SK-MEL-5 (cell line): ENCODE results near the gene DUSP21. TPM values are rescaled to one million over a fixed set of nuclear protein-coding genes. Genes with fewer than 3 reads are reported as not detected.
"Not testable (repeated sequence)": the region's sequence is repeated elsewhere in the genome, so short reads cannot be mapped to it uniquely, and the experiment has no call there.

Source experiments
- DNase-seq: peaks from one replicate; pipeline ENCODE4 v3.0.0-alpha.2; 2016; ENCODE audit warnings: low read depth, low spot score
- in situ Hi-C: cut with HindIII; loops from 2 replicates; pipeline ENCODE4 v1.10.0; 2016; ENCODE audit warnings: low sequenced_read_pairs, high pct_unique_total_duplicates, low pct_unique_long_range_greater_than_20kb
- total RNA-seq: library from RNA; depleted of rRNA; stranded (reverse); fragments of >200 nt; shearing (Covaris generic); gene quantifications from 2 replicates; pipeline ENCODE4 v1.2.3, GENCODE V29; 2014; rRNA removed

DUSP21 gene
- total RNA-seq, 1 experiment from 2014 or later: not detected

DNA sequence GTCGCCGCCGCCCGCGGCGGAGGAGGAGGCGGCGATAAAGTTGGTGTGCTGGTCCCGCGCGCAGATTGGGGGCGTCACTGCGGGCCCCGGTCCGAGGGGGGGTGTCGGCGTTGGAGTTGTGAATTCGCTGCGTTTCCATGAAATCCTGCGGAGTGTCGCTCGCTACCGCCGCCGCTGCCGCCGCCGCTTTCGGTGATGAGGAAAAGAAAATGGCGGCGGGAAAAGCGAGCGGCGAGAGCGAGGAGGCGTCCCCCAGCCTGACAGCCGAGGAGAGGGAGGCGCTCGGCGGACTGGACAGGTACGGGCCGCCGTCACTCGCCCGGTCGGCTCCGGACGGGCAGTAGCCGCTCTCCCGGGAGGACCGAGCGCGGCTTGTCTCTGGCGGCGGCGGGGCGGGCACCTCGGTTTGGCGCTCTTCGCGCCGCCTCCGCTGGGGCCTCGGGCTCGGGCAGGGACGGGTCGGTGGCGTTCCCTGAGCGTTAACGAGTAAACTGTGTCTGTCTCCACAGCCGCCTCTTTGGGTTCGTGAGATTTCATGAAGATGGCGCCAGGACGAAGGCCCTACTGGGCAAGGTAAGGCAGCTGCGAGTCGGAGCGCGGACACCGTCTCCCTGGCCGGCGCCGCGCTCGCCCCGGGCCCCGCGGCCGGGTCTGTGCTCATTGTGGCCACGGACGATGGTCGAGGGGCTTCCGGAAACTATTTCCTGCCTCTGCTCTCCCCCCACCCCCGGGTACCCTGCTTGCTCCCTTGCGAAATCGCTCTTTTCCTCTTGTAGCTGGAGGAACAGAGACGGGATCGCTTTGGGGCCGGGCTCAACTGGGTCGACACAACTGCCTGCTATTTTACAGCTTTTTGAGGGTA lies 29.8 kb downstream of the DUSP21 start:
- in situ Hi-C loops: no loop called here

DNA sequence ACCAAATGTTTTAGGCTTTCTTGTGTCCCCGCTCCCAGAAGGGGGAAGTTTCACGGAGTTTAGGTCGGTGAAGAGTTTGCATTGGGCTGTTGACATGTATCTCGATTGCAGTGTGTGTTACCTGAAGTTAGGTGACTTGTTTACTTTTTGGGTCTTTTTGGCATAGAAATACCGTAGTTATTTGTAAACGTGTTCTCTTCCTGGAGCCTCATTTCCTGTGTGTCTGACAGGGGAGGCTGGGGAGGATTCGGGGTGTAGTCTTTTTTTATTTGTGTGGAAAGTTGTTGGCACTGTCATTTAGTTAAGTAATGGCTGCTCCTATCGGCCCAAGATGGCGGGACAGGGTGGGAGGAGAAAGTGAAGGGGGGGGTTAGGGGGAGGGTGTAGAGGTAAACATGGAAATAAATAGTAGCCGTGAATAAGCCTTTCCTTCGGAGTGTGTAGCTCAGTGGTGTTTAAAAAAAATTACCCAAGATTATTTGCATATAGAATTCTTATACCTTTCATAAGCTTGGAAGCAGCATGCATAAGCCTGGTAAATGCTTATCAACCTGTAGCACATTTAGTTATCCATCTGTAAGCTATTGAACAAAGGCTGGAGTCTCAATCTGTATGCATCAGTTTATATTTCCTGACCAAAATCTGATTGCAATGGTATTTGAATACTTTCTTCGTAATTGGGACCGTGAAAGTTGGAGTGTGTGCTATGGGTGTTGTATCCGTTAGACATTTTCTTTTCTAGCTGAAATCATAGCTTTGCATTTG lies 30.8 kb downstream of the DUSP21 start:
- in situ Hi-C loops: no loop called here
- peak; percentile 33 for DNase-seq

More for the DNA sequence above, 29.8 kb downstream of the DUSP21 start:
- DNase-seq: peak; percentile 46

DNA sequence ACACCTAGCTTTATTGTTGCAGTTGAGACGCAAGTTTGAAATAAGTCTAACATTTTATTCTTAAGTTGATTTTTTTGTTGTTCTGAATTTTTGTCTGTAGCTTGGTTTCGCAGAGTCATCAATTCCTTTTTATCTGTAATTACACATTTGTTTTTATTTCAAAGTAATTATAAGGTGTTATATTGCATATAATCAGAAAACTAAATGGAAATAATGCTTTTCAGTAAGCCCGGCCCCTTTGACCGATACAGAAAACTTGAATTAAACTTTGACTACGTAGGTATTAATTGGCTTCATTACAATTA lies 31.3 kb downstream of the DUSP21 start:
- in situ Hi-C loops: no loop called here
- no peak for DNase-seq

DNA sequence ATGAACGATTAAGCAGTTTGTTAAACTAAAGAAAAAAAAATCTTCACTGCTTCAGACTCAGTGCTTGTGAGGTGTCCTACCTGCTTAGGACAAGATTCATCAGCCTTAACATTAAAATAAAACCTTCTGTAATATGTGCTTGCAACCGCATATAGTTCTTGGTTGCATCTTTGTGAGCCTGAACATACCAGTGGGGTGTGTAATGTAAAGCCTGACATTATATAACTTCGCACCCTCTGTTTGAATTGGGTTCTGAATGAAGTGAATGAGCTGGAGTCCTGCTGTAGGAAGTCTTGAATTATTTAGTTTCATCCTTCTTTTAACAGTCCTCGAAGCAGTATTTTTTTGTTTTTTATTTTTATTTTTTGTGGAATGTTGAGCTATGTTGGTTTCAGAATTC lies 32.3 kb downstream of the DUSP21 start:
- no peak for DNase-seq
- in situ Hi-C loops: no loop called here

DNA sequence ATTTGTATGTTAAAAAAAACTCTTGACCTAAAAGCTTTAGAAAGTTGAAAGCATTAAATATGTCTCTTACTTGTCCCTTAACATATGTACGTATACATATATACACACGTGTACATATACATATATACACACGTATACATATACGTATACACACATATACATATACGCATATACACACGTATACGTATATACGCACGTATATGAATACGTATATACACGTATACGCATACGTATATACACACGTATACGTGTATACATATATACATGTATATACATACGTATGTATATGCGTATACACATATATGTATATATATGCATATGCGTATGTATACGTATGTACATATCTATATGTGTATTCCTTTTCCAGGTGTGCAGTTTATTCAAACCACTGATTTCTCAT lies 32.9 kb downstream of the DUSP21 start:
- DNase-seq: no peak
- in situ Hi-C loops: no loop called here

DNA sequence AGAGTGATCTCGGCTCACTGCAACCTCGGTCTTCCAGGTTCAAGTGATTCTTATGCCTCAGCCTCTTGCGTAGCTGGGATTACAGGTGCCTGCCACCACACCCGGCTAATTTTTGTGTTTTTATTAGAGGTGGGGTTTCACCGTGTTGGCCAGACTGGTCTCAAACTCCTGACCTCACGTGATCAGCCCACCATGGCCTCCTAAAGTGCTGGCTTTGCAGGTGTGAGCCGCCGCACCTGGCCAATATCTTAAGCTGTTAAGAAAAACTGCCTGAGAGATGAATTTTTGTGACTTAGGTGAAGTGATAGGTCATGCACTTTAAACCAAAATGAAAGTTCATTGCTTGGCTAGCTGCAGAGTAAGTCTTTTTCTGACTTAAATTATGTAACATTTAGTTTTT lies 35.0 kb downstream of the DUSP21 start:
- in situ Hi-C loops: no loop called here
- no peak for DNase-seq

DNA sequence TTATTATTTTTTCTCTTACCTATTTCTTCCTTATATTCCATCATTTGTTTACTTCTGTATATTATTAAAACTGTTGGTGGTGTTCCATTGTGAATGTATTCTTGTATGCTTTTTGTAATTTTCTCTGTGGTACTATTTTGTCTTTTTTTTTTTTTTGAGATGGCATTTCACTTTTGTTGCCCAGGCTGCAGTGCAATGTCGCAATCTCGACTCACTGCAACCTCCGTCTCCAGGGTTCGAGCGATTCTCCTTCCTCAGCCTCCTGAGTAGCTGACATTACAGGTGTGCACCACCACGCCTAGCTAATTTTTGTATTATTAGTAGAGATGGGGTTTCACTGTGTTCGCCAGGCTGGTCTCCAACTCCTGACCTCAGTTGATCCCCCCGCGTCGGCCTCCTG lies 37.7 kb downstream of the DUSP21 start:
- no peak for DNase-seq
- in situ Hi-C loops: no loop called here

DNA sequence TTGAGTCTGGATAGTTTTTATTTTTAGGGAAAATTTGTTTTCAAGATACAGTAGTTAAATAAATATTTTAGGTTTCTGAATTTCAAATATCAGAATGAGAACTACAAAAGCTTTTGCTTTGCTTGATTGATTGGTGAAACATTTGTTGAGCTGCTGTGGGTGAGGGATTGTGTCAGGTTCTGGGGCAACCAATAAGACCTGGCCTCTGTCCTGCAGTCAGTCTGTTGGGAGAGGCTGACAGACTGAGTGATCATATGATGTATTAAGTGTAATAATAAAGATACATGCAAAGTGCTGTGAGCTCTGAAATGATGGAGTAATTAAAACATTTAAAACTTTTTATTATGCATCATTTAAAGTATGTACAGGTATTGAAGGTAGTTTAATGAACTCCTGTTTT lies 38.8 kb downstream of the DUSP21 start:
- DNase-seq: no peak
- in situ Hi-C loops: no loop called here

DNA sequence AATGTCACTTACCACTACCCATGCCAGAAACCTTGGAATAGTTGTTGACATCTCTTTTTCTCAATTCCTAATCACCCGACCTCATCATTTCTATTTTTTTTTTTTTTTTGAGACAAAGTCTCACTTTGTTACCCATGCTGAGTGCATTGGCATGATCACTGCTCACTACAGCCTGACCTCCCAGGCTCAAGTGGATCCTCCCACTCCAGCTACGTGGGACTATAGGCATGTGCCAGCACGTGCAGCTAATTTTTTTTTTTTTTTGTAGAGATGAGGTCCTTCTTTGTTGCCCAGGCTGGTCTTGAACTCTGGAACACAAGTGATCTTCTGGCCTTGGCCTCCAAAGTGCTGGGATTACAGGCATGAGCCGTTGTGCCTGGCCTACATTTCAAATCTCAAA lies 41.1 kb downstream of the DUSP21 start:
- DNase-seq: peak; percentile 63
- in situ Hi-C loops: no loop called here

DNA sequence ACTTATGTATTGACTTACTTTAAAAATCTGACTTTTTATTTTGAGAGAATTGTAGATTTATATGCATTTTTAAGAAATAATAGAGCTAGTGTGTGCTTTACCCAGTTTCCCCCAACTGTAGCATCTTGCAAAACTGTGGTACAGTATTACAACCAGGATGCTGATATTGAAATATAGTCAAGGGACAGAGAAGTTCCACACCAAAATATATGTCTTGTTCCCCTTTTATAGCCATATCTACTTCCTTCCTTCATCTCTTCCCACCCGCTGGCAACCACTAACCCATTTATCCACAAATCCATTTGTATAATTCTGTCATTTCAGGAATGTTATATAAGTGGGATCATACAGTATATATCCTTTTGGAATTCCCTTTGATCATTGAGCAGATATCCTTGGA lies 46.0 kb downstream of the DUSP21 start:
- no peak for DNase-seq
- in situ Hi-C loops: no loop called here

DNA sequence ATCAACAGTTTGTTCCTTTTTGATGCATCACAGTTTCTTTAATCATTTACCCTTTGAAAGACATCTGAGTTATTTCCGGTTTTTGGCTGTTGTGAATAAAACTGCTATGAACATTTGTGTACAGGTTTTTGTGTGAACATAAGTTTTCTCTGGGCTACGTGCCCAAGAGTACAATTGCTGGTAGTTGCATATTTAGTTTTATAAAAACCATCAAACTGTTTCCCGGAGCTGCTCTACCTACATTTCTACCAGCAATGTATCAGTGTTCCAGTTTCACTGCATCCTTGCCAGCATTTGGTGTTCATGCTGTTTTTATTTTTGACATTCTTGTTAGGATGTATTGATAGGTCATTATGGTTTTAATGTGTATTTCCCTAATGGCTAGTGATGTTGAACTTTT lies 46.4 kb downstream of the DUSP21 start:
- DNase-seq: no peak
- in situ Hi-C loops: no loop called here

DNA sequence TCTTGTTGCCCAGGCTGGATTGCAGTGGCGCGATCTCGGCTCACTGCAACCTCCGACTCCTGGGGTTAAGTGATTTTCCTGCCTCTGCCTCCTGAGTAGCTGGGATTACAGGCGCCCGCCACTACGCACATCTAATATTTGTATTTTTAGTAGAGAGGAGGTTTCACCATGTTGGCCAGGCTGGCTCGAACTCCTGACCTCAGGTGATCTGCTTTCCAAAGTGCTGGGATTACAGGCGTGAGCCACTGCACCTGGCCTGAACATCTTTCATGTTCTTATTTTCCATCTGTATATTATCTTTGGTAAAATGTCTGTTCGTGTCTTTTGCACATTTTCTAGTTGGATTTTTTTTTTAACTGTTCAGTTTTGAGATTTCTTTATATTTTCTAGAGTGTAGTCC lies 46.9 kb downstream of the DUSP21 start:
- in situ Hi-C loops, DNase-seq: not testable (repeated sequence)

DNA sequence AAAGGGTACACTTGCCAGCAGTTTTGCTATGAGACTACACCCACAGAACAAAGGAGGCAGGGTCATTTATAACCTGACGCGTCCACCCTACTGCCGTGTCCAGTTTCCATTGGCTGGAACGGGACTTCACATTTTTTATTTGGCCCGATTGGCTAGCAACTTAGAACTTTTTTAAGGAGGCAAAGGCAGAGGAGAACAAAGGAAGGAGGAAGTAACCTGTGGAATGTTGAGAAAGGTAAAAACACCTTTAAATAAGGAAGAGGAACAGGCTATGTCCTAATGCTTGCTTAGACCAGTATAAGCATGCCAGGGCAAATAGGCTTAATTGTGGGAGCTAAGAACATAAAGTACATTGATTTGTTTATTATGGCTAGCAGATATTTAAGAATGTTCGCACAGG lies 47.8 kb downstream of the DUSP21 start:
- no peak for DNase-seq
- in situ Hi-C loops: no loop called here

Other genes with a start within 250 kb of the DUSP21 start
- gene KDM6A, start 29.2 kb downstream of the DUSP21 start, total RNA-seq: 11.7 and 13.0 TPM in 2 replicates